Astrocyte of the spinal cord (primary cell): ENCODE results near the gene ESPN.
"Not testable (repeated sequence)": the region's sequence is repeated elsewhere in the genome, so short reads cannot be mapped to it uniquely, and the experiment has no call there.

Experiments used
- DNase-seq: peaks from one replicate; pipeline ENCODE4 v3.0.0; 2011; ENCODE audit warnings: low read depth, low spot score
- H3K4me3 ChIP-seq: 2 replicates; pipeline ENCODE4 v1.5.1; 2011; ENCODE audit warnings: low read depth, mild to moderate bottlenecking, low read length, moderate library complexity
- in situ Hi-C: cut with HindIII; loops from 2 replicates; pipeline ENCODE4 v1.10.0; 2017; ENCODE audit warnings: low sequenced_read_pairs
- TF ChIP-seq, protein P1 (sequence below): IDR thresholded peaks from 2 replicates; pipeline ENCODE4 v1.5.1; 2012; ENCODE audit warnings: low read depth, mild to moderate bottlenecking, low read length, inconsistent platforms

The ESPN gene

GRCh38 chr1:6431645-6432579 lies 7.3 kb downstream of the ESPN start:
- in situ Hi-C loops, DNase-seq, H3K4me3 ChIP-seq: not testable (repeated sequence)

GRCh38 chr1:6434186-6434585 lies 9.6 kb downstream of the ESPN start:
- TF ChIP-seq, protein P1, sequence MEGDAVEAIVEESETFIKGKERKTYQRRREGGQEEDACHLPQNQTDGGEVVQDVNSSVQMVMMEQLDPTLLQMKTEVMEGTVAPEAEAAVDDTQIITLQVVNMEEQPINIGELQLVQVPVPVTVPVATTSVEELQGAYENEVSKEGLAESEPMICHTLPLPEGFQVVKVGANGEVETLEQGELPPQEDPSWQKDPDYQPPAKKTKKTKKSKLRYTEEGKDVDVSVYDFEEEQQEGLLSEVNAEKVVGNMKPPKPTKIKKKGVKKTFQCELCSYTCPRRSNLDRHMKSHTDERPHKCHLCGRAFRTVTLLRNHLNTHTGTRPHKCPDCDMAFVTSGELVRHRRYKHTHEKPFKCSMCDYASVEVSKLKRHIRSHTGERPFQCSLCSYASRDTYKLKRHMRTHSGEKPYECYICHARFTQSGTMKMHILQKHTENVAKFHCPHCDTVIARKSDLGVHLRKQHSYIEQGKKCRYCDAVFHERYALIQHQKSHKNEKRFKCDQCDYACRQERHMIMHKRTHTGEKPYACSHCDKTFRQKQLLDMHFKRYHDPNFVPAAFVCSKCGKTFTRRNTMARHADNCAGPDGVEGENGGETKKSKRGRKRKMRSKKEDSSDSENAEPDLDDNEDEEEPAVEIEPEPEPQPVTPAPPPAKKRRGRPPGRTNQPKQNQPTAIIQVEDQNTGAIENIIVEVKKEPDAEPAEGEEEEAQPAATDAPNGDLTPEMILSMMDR, result no peak

DNA sequence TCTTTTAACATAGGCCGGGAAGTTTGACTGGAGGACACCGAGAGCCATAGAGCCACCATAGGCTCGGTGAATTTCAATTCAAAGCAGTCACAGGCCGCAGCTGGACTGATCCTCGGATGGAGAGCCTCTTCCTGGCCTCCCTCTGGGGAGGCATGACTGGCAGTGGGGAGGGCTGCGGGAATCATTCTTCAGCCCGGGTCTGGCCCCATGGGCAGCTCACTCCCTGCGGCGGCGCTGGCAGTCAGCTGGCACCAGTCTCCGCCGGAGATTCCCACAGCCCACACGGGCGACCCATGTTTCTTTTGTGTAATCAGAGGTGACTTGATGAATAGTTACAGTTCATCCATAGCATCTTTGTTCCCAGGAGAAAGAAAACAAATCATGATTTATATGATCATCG lies 10.6 kb downstream of the ESPN start:
- TF ChIP-seq, protein P1, result no peak
- no peak for DNase-seq
- H3K4me3 ChIP-seq, result no peak overlapping the region
- in situ Hi-C loops, result no loop called here

More at GRCh38 chr1:6434186-6434585, 9.6 kb downstream of the ESPN start:
- H3K4me3 ChIP-seq, result no peak overlapping the region
- no peak for DNase-seq
- in situ Hi-C loops, result no loop called here

GRCh38 chr1:6435547-6435946 lies 11.0 kb downstream of the ESPN start:
- DNase-seq, result no peak
- TF ChIP-seq, protein P1, result no peak
- in situ Hi-C loops, result no loop called here
- no peak overlapping the region for H3K4me3 ChIP-seq

GRCh38 chr1:6436277-6436676 lies 11.7 kb downstream of the ESPN start:
- DNase-seq, H3K4me3 ChIP-seq, in situ Hi-C loops: not testable (repeated sequence)

GRCh38 chr1:6437012-6437700 lies 12.6 kb downstream of the ESPN start:
- in situ Hi-C loops, H3K4me3 ChIP-seq, DNase-seq: not testable (repeated sequence)
- TF ChIP-seq, protein P1, result peak; percentile 32

GRCh38 chr1:6438047-6438525 lies 13.5 kb downstream of the ESPN start:
- DNase-seq, result no peak
- H3K4me3 ChIP-seq, result no peak overlapping the region
- in situ Hi-C loops, result no loop called here
- TF ChIP-seq, protein P1, result peak; percentile 95
